Panc1 (cell line): Measurements from ENCODE around the gene G6PC3. TPM values are rescaled to one million over a fixed set of nuclear protein-coding genes. Genes with fewer than 3 reads are reported as not detected.

Experiments used
- ATAC-seq: fragments of 200-7000 bp; cut with Tn5 transposase; 2 replicates; pipeline ENCODE4 v1.9.1; 2020; ENCODE audit warnings: mild to moderate bottlenecking, moderate library complexity
- BruUV-seq: library from RNA; stranded (reverse); fragments of 400-500 nt; replicated peaks from 2 replicates; lab custom pipeline; 2021; lab: Mats Ljungman, UMichigan
- CTCF ChIA-PET: fragments of 300-600 bp; sonication (Branson Sonifier 250); formaldehyde crosslinking; loops from one replicate; lab custom pipeline; 2022; ENCODE audit warnings: antibody characterized with exemption; lab: Charles Lee
- POLR2A ChIA-PET: fragments of 300-600 bp; sonication (Branson Sonifier 250); formaldehyde crosslinking; loops from one replicate; lab custom pipeline; 2022; ENCODE audit warnings: antibody characterized with exemption; lab: Charles Lee
- DNase-seq: peaks from one replicate; pipeline ENCODE4 v3.0.0-alpha.2; 2010; ENCODE audit warnings: low read depth, low spot score
- H3K27ac ChIP-seq: 2 replicates; pipeline ENCODE4 v1.5.1; 2011; ENCODE audit warnings: mild to moderate bottlenecking, low read length, inconsistent platforms
- H3K27me3 ChIP-seq: fragments of 200-500 bp; sonication (Bioruptor generic); 2 replicates; pipeline ENCODE4 v1.6.0; 2014; ENCODE audit warnings: low read length, inconsistent platforms; ENCODE audit not compliant: control insufficient read depth, insufficient read depth
- H3K36me3 ChIP-seq: fragments of 200-500 bp; sonication (Bioruptor generic); 2 replicates; pipeline ENCODE4 v1.5.1; 2014; ENCODE audit warnings: inconsistent platforms, mild to moderate bottlenecking, low read length, moderate library complexity; ENCODE audit not compliant: control insufficient read depth, insufficient read depth
- H3K4me1 ChIP-seq: 2 replicates; pipeline ENCODE4 v1.5.1; 2011; ENCODE audit warnings: inconsistent platforms, mild to moderate bottlenecking, low read length, moderate library complexity; ENCODE audit not compliant: control insufficient read depth, insufficient read depth
- H3K4me3 ChIP-seq, 2 experiments: 2 replicates each; pipeline ENCODE4 v1.5.1; 2011 to 2012; ENCODE audit warnings: low read depth in 2 of 2, low read length in 2 of 2, mild to moderate bottlenecking in 2 of 2, inconsistent platforms in 1 of 2, moderate library complexity in 1 of 2
- H3K9me3 ChIP-seq: fragments of 200-500 bp; sonication (Bioruptor generic); 2 replicates; pipeline ENCODE4 v1.5.1; 2014; ENCODE audit warnings: low read depth, mild to moderate bottlenecking, inconsistent platforms, low read length, moderate library complexity; ENCODE audit not compliant: control insufficient read depth, insufficient read depth
- POLR2AphosphoS5 ChIP-seq: IDR thresholded peaks from 2 replicates; pipeline ENCODE4 v1.6.1; 2012; ENCODE audit warnings: mild to moderate bottlenecking, low read depth, low read length, moderate library complexity
- REST ChIP-seq, 2 experiments: IDR thresholded peaks; 2 replicates each; pipeline ENCODE4 v1.6.1; 2011 to 2012; ENCODE audit warnings: low read depth in 2 of 2, control low read depth in 1 of 2, low read length in 1 of 2, mild to moderate bottlenecking in 1 of 2, moderate library complexity in 1 of 2; ENCODE audit not compliant: insufficient read depth in 1 of 2
- SIN3A ChIP-seq: IDR thresholded peaks from 2 replicates; pipeline ENCODE4 v1.6.1; 2012; ENCODE audit warnings: low read depth, mild to moderate bottlenecking, low read length, moderate library complexity, borderline replicate concordance; ENCODE audit not compliant: insufficient read depth
- TCF7L2 ChIP-seq: IDR thresholded peaks from 2 replicates; pipeline ENCODE4 v1.6.1; 2011; ENCODE audit warnings: mild to moderate bottlenecking, low read depth, low read length, inconsistent platforms
- in situ Hi-C: cut with HindIII; loops from 2 replicates; pipeline ENCODE4 v1.10.0; 2016; ENCODE audit warnings: low sequenced_read_pairs, low pct_unique_long_range_greater_than_20kb
- intact Hi-C: fragments of 100-400 bp; cut with micrococcal nuclease; formaldehyde crosslinking; loops from one replicate; pipeline ENCODE4 v1.10.0; 2022; ENCODE audit not compliant: unreplicated experiment
- total RNA-seq: library from RNA; stranded (reverse); gene quantifications from one replicate; pipeline ENCODE4 v1.2.1, GENCODE V29; 2021; ENCODE audit not compliant: unreplicated experiment
- TF ChIP-seq, protein P1 (sequence below): fragments of 450-650 bp; IDR thresholded peaks from 2 replicates; pipeline ENCODE4 v1.5.1; 2017; ENCODE audit warnings: mild to moderate bottlenecking

Gene G6PC3
- total RNA-seq, 1 experiment from 2014 or later = 42.7 TPM

- peak within 1 kb of the TSS; percentile 76 for H3K27ac ChIP-seq
- H3K36me3 ChIP-seq = no peaks in the 10 kb centered on the region
- ATAC-seq = peak; percentile 96
- peak; percentile 66 for DNase-seq
- no peaks in the 10 kb centered on the region for H3K9me3 ChIP-seq
- peak within 1 kb of the TSS; percentile 59 to 75 for H3K4me3 ChIP-seq
- ChIA-PET CTCF (interaction anchor here (0.6 kb wide), 1 partner anchor 27 kb away, joined by 4 read pairs; no protein-coding TSS in a partner anchor), POLR2A (no interaction called here)
- in situ Hi-C loops = no loop called here
- intact Hi-C loops = no loop called here
- TF ChIP-seq, protein P1, sequence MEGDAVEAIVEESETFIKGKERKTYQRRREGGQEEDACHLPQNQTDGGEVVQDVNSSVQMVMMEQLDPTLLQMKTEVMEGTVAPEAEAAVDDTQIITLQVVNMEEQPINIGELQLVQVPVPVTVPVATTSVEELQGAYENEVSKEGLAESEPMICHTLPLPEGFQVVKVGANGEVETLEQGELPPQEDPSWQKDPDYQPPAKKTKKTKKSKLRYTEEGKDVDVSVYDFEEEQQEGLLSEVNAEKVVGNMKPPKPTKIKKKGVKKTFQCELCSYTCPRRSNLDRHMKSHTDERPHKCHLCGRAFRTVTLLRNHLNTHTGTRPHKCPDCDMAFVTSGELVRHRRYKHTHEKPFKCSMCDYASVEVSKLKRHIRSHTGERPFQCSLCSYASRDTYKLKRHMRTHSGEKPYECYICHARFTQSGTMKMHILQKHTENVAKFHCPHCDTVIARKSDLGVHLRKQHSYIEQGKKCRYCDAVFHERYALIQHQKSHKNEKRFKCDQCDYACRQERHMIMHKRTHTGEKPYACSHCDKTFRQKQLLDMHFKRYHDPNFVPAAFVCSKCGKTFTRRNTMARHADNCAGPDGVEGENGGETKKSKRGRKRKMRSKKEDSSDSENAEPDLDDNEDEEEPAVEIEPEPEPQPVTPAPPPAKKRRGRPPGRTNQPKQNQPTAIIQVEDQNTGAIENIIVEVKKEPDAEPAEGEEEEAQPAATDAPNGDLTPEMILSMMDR = peak; percentile 69
- TF ChIP-seq SIN3A (peak; percentile 27; the same call in 1 of the 2 replicates), REST (IDR thresholded peaks at IDR 0.05; ENCODE audit: insufficient read depth in 1 of 2, low read depth in 2 of 2, low read length in 1 of 2) (no peak)
- no TSS peak for BruUV-seq
- H3K4me1 ChIP-seq = peaks cover 5% of the 10 kb centered on the region; the same call in 1 of the 2 replicates
- H3K27me3 ChIP-seq = no peaks in the 10 kb centered on the region
These were observed 53.0 kb downstream of the G6PC3 start, which contains the start of gene HDAC5 for GRCh38 chr17:44123356-44124117. Gene HDAC5, minus strand, starts transcription at chr17:44123641. Its CDS starts 6,126 bp downstream, at chr17:44117515.

- no peak for TF ChIP-seq SIN3A
- TF ChIP-seq POLR2AphosphoS5 = no peak
- no peak for TF ChIP-seq REST (IDR thresholded peaks at IDR 0.05; ENCODE audit: insufficient read depth in 1 of 2, low read depth in 2 of 2, low read length in 1 of 2)
- TF ChIP-seq TCF7L2 = no peak
- TF ChIP-seq, protein P1 = no peak; the same call in 1 of the 2 replicates
- Histone ChIP-seq H3K4me3 (peak overlapping the region; percentile 59 to 75), H3K9me3 (no peaks in the 10 kb centered on the region), H3K4me1 (peaks cover 5% of the 10 kb centered on the region; the same call in 1 of the 2 replicates), H3K36me3 (no peaks in the 10 kb centered on the region), H3K27me3 (no peaks in the 10 kb centered on the region), H3K27ac (peak overlapping the region; percentile 76)
- ChIA-PET POLR2A (no interaction called here), CTCF (no interaction called here)
- BruUV-seq = no TSS peak
- in situ Hi-C loops (no loop called here), intact Hi-C loops (no loop called here)
- ATAC-seq = no peak
- no peak for DNase-seq
These were observed 53.5 kb downstream of the G6PC3 start for GRCh38 chr17:44124118-44124438.
